Measurements from ENCODE around the gene OR1D2.

- TF ChIP-seq POLR2A (IDR thresholded peaks at IDR 0.05; ENCODE audit: low read depth) (no peak), POLR2AphosphoS5 (IDR thresholded peaks at IDR 0.05) (no peak)
- TF ChIP-seq, protein P1, sequence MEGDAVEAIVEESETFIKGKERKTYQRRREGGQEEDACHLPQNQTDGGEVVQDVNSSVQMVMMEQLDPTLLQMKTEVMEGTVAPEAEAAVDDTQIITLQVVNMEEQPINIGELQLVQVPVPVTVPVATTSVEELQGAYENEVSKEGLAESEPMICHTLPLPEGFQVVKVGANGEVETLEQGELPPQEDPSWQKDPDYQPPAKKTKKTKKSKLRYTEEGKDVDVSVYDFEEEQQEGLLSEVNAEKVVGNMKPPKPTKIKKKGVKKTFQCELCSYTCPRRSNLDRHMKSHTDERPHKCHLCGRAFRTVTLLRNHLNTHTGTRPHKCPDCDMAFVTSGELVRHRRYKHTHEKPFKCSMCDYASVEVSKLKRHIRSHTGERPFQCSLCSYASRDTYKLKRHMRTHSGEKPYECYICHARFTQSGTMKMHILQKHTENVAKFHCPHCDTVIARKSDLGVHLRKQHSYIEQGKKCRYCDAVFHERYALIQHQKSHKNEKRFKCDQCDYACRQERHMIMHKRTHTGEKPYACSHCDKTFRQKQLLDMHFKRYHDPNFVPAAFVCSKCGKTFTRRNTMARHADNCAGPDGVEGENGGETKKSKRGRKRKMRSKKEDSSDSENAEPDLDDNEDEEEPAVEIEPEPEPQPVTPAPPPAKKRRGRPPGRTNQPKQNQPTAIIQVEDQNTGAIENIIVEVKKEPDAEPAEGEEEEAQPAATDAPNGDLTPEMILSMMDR (IDR thresholded peaks at IDR 0.05) = no peak
These were observed 57.5 kb downstream of the OR1D2 start for GRCh38 chr17:3046753-3047152.
